ENCODE data around the gene CCKAR. TPM values are rescaled to one million over a fixed set of nuclear protein-coding genes. Genes with fewer than 3 reads are reported as not detected.
"Not testable (repeated sequence)": the region's sequence is repeated elsewhere in the genome, so short reads cannot be mapped to it uniquely, and the experiment has no call there.

Gene CCKAR, protein sequence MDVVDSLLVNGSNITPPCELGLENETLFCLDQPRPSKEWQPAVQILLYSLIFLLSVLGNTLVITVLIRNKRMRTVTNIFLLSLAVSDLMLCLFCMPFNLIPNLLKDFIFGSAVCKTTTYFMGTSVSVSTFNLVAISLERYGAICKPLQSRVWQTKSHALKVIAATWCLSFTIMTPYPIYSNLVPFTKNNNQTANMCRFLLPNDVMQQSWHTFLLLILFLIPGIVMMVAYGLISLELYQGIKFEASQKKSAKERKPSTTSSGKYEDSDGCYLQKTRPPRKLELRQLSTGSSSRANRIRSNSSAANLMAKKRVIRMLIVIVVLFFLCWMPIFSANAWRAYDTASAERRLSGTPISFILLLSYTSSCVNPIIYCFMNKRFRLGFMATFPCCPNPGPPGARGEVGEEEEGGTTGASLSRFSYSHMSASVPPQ
- polyA plus RNA-seq (ENCODE audit: insufficient read length in 3 of 3) = under 1 TPM in 1 of 3 donors, not detected in 2; 0.10 TPM

DNA sequence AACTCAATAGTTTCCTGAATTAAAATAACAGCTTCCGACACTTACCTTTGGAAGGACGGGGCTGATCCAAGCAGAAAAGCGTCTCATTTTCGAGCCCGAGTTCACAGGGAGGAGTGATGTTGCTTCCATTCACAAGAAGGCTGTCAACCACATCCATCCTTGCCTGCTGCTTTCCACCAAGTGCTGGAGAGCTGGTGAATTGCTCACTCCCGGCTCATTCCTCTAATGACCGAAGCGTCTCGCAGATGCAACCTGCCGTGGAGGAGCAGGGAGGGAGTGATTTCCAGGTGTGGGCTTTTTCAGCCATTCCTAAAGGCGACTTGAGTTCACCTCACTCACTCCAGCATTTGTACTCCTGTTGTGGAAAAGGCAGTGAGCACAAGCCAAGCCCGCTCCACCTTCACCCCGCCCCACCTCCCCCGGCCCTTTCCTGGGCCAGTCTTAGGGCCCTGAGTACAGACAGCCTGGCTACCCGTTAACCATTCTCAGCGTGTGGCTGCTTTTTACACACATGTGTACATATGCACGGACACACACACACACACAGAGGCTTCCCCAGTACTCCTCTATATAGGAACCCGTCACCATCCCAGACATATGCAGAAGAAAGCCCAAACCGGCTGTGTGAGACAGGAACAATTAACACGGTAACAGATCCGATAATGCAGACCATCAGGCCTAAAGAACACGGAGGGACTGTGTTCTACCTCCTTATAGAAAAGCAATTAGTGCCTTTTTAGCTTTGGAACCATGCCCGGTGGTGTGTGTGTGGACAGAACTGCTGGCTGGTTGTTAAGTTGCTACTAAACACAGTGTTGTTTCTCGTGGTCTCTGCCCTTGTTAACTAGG, at the start of gene CCKAR:
Gene CCKAR, minus strand, starts transcription at position 374 of the 849 bp plus-strand sequence. Its CDS starts 217 bp downstream, at position 157.
- DNase-seq (ENCODE audit: low read depth in 3 of 3, low spot score in 2 of 3) = no peak

DNA sequence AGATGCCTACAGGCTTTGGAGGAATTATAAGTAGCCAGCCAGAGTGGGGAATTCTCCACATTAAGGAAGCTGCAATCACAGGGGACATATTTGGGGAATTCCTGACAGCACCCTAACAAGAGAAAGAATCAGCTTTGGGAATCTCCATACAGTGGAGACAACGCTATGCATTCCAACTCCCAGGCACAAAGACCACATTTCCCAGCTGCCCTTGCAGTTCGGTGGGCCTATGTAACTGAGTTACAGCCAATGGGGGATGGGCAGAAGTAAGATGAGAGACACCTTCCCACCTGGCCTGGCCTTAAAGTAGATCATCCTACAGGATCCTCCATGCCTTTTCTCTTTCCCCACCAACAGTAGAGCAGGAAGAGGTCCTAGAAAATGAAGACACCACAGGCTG, 43.4 kb upstream of the CCKAR start:
- DNase-seq (ENCODE audit: low read depth in 3 of 3, low spot score in 2 of 3) = no peak

DNA sequence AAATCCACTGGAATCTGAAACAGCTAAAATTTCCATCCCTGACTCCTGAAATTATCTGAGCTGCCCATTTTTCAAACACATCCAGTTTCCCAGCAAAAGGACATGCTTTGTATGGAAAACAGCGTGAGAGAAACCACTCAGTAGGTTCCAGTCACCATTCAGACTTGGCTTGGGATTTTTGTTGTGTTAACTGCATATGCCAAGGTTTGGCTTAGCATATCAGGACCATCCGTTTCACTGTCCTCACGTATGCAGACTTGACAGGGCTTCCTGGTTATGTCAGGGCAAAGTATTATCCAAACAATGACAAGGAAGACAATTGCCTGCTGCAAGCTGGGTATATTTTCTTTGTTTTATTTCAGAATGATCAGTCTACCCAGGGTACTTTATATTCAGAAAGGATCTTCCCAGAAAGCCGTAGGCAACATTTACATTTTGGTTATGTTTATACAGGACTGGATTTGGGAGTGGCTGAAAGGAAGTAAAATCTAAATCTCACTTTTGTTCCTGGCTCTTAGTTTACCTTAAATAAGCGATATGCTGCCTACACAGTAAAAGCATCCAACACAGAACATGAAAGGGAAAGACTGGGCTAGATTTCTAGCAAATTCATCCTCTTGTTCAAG, 41.3 kb upstream of the CCKAR start:
- DNase-seq (ENCODE audit: low read depth in 3 of 3, low spot score in 2 of 3) = no peak

DNA sequence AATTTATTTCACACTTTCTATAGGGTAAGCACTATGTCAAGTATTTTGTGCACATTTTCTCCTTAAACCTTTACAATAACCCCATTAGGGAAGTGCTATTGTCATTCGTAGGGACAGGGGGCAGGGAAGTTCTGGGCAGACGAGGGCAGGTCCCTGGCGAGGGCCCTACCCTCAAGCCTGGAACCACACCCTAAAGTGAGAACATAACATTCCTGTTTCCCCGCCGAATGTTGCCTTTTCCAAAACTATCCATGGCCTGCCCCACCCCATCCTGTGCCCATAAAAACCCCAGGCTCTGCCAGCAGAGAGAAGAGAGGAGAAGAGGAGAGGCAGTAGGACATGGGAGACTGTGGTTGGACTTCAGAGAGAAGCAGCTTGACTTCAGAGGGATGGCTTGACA, 39.8 kb upstream of the CCKAR start:
- no peak for DNase-seq (ENCODE audit: low read depth in 3 of 3, low spot score in 2 of 3)

DNA sequence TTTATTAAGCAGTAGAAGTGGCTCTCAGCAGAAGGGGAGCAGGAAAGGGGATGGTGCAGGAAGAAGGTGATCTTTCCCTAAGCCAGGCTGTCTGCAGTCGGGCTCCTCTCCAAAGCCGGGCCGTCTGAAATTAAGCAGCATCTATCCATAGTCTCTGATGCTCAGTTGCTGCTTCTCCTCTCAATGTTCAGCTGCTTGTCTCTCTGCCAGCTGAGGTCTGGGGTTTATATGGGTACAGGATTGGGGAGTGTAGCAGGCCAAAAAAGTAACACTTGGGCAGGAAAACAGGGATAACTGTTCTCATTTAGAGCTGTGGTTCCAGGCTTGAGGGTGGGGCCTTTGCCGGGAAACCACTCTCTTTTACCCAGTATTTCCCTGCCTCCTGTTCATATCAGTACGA, 39.2 kb upstream of the CCKAR start:
- DNase-seq (ENCODE audit: low read depth in 3 of 3, low spot score in 2 of 3) = no peak

DNA sequence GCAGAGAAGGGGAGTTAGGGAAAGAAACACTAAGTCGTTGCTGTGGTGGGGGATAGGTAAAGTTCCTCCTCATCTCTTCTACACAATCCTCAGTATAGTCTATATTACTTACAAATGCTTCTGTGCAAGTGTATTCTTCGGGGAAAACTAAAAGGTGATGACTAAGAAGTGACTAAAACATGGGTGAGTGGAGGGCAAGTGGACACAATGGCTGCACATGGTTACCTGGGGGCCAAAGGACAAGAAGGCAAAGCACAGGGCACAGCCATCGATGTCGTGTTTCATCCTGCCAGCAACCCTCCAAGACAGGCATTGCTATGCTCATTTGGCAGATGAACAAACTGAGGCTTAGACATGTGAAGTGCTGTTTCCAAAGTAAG, 35.5 kb upstream of the CCKAR start:
- DNase-seq (ENCODE audit: low read depth in 3 of 3, low spot score in 2 of 3) = no peak

DNA sequence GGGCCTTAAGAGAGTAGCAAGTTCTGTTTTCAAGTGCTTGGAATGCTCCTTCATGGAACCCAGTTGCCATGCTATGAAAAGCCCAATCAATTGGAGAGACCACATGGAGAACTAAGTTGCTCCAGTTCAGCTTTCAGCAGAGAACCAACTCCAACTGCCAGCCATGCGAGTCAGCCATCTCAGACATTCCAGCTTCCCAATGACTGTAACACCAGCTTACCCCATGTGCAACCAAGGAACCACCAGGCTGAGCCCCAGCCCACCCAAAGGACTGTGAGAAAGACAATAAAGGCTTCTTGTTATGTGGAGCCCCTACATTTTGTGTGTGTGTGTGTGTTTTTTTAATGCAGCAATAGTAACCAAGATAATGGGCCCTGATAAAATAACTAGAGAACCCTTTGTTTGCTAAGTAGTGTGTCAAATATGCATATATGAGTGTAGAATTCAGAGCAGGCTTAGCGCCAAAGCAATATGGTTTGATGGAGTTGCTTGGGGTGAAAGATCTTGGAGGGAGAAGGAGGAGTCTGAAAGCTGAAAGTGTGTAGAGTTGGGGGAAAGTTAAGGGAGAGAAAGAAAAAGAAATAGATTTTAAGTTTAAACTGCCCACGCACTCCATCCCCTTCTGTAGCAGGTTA, 35.0 kb upstream of the CCKAR start:
- DNase-seq (ENCODE audit: low read depth in 3 of 3, low spot score in 2 of 3) = no peak

DNA sequence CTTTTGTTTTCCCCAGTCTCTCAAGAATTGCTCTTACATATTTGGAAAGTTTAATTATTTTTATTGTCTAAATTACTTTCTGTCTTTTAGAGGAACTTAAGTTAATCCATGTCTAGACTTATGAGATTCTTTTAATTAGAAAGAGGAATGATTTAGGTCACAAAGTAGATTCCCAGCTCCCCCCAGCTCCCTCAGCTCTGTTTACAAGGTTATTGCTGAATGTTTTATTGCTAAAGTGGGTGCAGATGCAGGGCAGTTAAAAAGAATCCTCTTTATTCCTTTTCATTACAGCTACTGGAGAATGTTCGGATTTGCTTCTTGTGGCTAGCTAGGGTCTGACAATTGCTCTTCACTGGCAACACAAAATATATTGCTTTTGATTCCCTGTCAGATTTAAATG, 33.7 kb upstream of the CCKAR start:
- DNase-seq (ENCODE audit: low read depth in 3 of 3, low spot score in 2 of 3) = no peak

DNA sequence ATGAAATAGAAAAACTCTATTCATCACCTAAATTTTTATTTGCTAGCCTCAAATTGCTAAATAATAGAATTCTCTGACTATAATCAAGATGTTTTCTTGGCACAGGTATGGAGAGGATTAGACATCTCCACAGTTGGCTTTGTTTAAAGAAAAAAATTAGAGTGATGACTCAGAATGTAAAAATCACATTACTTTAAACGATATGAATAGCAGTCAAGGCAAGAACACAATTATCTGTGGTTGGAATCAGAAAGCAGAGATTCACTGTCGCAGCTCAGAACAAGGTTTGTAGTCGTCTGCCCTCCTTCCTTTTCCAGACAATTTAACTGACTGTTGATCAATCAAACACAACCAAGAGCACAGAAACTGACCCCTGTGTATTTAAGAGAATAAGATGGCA, 32.2 kb upstream of the CCKAR start:
- no peak for DNase-seq (ENCODE audit: low read depth in 3 of 3, low spot score in 2 of 3)

DNA sequence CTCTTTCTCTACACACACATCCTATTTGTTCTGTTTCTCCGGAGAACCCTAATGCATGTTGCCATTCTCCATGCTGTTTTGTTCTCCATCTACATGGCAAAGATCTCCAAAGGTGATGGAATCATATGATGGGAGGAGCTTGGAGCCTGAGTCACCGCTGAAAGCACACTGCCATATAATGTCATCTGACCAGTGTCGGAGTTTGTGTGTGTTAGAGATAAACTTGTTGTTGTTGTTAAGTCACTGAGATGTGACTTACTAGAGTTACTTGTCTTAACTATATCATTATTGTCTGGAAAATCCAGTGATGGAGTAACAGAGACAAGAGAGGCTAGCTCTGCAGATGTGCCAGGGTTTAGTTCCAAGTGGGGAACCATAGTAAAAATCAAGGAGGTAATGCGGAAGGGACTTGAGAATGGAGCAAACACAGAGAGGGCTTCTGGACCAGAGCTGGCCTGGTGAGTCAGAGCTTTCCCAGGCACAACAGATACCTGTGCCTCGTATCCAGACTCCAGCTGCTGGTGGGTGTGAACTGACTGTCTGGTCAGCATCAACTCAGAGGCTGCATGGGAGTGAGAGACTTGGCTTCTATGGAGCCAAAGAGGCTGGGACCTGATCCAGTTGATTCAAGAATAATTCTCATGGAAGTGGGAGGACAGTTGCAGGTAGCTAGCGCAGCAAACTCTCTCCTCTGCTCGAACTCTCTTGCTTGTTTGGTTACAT, 30.6 kb upstream of the CCKAR start:
- DNase-seq (ENCODE audit: low read depth in 3 of 3, low spot score in 2 of 3) = no peak

DNA sequence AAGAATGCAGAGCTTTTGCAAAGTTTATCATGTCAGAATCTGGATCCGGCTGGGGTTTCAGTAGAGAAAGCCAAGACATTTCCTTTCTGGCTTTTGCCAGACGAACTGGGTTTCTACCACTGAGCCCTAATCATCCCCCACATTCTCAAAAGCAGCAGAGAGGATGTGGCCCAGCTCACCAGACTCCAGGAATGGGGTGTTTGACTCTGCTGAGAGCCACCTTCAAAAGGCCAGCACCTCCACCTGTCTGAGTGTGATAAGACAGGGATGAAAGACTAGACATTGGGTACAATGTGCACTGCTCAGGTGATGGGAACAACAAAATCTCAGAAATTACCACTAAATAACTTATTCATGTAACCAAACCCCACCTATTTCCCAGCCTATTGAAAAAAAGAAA, 25.7 kb upstream of the CCKAR start:
- no peak for DNase-seq (ENCODE audit: low read depth in 3 of 3, low spot score in 2 of 3)

DNA sequence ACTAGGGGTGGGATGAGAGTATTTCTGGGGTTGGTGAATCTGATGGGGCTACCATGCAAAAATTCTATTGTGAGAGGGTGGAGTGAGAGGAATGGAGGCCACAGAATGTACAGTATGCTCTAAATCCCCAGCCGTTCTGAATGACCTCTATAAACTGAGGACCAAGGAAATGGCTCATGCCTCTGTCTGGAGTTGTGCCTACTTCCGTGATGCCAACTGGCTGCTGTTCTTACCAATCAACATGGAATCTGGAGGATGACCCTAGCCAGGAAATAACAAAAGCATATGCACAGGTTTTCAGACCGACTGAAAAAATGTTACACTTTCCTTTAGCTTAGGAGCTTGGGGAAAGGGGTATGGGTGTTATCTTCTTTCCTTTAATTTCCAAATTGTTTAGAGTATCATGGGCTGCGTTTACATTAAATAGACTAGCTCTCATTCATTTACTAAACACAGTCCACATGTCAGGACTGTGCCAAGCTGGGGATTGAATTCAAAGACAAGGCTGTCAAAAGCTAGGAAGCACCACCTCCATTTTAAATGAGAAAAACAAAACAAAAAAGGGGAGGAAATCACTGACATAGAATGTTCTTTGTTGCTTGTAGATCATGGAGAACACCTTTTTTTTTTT, 20.2 kb upstream of the CCKAR start:
- DNase-seq (ENCODE audit: low read depth in 3 of 3, low spot score in 2 of 3) = no peak

DNA sequence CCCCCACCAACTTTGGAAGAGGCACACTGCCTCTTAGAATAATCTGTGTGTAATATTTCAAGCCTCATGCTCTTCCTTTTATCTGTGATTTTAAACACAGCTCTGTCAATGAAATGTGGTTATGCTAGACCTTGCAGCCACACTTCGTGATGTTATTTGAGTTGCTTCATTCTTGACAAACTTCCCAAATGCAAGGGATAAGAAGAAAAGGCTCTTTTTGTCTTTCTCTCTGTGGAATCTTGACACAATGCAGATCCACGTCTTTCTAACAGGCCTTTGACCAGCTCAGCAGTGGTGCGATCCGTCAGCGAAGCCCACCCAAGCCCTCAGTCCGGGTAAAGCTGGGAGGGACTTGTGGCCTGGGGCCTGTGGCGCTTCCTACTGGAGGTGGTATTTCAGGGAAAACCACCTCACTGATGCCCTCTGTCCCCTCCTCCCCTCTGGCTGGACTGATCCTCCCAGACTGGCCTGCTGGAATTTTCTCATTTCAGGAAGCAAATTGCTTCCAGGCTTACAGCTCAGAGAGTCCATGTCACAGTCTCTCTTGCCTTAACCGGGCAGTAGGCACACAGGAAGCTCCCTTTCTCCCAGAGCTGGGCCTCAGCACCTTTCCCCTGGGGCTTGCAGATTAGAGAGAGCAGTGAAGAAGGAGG, 19.5 kb upstream of the CCKAR start:
- DNase-seq (ENCODE audit: low read depth in 3 of 3, low spot score in 2 of 3) = no peak

DNA sequence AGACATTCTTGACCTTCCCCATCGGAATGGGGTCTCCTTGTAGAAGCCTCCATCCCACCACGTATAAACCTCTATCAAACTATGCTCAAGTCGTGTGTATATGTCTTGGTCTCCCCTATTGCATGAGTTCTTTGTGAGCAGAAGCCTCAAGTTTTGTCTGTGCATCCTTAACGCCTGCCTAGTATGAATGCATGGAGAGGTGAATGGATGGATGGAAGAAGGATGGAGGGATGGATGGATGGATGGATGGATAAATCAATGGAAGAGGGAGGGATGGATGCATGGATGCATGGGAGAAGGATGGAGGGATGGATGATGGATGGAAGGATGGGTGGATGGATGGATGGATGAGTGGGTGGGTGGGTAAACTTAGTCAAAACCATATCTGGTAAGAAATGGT, 17.0 kb upstream of the CCKAR start:
- DNase-seq (ENCODE audit: low read depth in 3 of 3, low spot score in 2 of 3) = no peak

DNA sequence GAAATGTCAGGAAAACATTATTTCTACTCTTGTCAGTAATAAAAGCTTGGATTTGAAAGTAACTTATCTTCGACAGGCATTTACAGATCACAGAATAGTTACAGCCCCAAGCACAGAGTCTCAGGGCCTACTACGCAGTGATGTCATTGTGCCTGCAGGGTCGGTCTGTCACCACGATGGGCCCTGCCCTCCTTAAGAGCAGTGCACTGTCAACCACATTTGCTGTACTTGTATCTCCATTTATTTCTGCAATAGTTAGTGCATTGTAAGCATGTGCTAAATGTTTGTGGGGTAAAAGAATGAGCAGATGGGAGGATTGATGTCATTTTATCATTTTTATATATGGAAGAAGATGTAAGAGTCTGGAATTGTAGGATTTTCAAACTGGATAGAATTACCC, 13.6 kb upstream of the CCKAR start:
- DNase-seq (ENCODE audit: low read depth in 3 of 3, low spot score in 2 of 3) = no peak

DNA sequence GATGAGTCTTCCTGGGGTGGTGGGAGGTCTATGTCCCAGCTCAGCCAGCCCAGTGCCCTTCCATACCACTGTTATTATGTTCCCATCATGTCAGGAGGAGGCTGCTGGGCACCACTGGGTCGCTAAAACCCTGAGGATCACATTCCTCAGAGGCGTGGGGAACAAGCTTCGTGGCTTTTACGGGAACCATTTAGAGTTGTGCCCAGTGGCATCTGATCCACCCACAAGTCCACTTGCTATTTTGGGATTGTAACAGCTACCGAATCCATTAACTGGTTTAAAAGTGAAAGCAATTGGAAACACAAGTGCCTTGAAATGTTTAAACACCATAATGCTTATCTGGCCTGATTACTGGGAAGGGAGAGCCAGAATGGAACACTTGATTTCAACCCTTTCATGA, 13.1 kb upstream of the CCKAR start:
- no peak for DNase-seq (ENCODE audit: low read depth in 3 of 3, low spot score in 2 of 3)

DNA sequence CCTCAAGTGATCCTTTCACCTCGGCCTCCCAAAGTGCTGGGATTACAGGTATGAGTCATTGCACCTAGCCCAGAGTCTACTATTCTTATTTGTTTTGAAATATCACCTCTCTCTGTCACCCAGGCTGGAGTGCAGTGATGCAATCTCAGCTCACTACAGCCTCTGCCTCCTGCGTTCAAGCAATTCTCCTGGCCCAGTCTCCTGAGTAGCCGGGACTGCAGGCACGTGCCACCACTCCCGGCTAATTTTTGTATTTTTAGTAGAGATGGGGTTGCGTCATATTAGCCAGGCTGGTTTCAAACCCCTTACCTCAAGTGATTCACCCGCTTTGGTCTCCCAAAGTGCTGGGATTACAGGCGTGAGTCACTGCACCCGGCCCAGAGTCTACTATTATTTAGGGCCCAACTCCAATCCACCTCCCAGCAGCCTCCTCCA, 10.3 kb upstream of the CCKAR start:
- DNase-seq (ENCODE audit: low read depth in 3 of 3, low spot score in 2 of 3) = not testable (repeated sequence)

DNA sequence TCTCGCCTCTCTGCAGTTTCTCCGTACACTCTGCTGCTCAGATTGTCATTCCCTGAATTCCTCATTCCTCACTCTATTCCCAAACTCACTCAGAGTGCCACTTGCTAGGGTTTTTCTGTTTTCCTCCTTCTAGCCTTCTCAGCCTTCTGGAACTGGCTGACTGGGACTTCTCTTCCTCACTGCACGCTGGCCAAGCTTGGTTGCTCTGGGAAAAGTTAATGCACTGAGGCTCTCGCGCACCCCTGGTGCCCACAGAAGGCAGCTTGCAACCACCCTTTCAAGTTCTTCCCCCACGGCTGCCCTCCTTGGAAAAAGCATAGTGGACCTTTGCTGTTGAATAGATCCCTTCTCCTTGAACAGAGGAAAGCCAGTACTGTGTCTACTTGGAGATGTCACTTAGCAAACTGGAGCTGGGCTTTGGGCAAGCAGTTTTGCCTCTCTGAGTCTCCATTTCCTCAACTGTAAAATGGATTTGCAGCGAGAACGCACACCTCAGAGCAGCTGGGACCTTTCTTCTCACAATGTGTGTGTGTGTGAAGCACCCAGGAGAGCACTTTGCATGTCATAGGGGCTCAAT, 6.0 kb upstream of the CCKAR start:
- DNase-seq (ENCODE audit: low read depth in 3 of 3, low spot score in 2 of 3) = no peak

DNA sequence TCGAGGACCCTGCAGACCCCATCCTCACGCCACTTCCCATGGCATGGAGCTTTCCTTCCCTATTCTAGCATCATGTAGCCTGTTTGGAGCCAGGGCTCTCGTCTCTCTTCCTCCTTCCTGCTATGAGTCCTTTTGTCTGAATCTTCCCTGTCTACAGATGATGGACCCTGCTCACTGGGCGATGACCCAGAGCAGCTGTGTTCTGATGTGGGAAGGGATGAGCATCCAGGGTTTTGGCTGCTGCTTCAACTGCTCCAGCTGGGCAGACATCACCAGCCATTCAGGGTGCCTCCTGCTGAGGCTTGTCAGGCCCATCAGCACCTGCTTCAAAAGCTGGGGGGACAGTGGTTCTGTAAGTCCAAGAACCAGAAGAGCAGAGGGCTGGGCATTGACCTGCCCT, 3.2 kb upstream of the CCKAR start:
- no peak for DNase-seq (ENCODE audit: low read depth in 3 of 3, low spot score in 2 of 3)
